GM19099 (cell line): Measurements from ENCODE around the gene CWC27.

ENCODE experiments used
- POLR2A ChIP-seq: IDR thresholded peaks from 3 replicates; pipeline ENCODE4 v1.6.1; 2011; ENCODE audit warnings: low read depth; ENCODE audit not compliant: insufficient read length; ENCODE audit errors: extremely low read depth

CWC27 gene

GRCh38 chr5:65018763-65019162 is 250.0 kb downstream of the CWC27 start:
- no peak for TF ChIP-seq POLR2A

- TF ChIP-seq POLR2A, result no peak
Observed at GRCh38 chr5:65020492-65020891, 251.8 kb downstream of the CWC27 start.

- TF ChIP-seq POLR2A, result no peak
Observed at GRCh38 chr5:65021527-65022226, 252.9 kb downstream of the CWC27 start.

GRCh38 chr5:65022932-65023331 is 254.2 kb downstream of the CWC27 start:
- TF ChIP-seq POLR2A, result no peak

- TF ChIP-seq POLR2A, result no peak
Observed at GRCh38 chr5:65024681-65025080, 256.0 kb downstream of the CWC27 start.

GRCh38 chr5:65026816-65027548 is 258.3 kb downstream of the CWC27 start:
- no peak for TF ChIP-seq POLR2A

- no peak for TF ChIP-seq POLR2A
Observed at GRCh38 chr5:65029178-65029577, 260.4 kb downstream of the CWC27 start.

- no peak for TF ChIP-seq POLR2A
Observed at GRCh38 chr5:65030056-65030455, 261.3 kb downstream of the CWC27 start.

- no peak for TF ChIP-seq POLR2A
Observed at GRCh38 chr5:65032250-65032649, 263.5 kb downstream of the CWC27 start.

GRCh38 chr5:65034029-65034812 is 265.5 kb downstream of the CWC27 start:
- no peak for TF ChIP-seq POLR2A

GRCh38 chr5:65034813-65035209 is 266.1 kb downstream of the CWC27 start:
- TF ChIP-seq POLR2A, result no peak

GRCh38 chr5:65035211-65036206 is 266.8 kb downstream of the CWC27 start:
- peak; percentile 72 for TF ChIP-seq POLR2A

- TF ChIP-seq POLR2A, result no peak
Observed at GRCh38 chr5:65037831-65038815, 269.4 kb downstream of the CWC27 start.
